Measurements from ENCODE around the gene CCL3.
"Not testable (repeated sequence)": the region's sequence is repeated elsewhere in the genome, so short reads cannot be mapped to it uniquely, and the experiment has no call there.

Gene CCL3

DNA sequence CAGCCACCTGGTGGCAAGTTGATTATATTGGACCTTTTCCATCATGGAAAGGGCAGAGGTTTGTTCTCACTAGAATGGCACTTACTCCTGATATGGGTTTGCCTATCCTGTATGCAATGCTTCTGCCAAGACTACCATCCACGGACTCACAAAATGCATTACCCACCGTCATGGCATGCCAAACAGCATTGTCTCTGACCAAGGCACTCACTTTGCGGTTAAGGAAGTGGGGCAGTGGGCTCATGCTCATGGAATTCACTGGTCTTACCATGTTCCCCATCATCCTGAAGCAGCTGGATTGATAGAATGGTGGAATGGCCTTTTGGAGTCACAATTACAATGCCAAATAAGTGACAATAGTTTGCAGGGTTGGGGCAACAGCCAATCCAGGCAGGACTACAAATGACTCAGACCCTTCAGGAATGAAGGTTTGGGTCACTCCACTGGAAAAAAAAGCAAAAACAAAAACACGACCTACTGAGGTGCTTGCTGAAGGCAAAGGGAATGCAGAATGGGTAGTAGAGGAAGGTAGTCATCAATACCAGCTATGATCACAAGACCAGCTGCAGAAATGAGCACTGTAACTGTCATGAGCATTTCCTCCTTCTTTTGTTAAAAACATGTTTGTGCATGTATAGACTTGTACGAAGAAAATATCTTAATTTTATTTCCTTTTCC lies 25.2 kb upstream of the CCL3 start:
- not testable (repeated sequence) for DNase-seq (ENCODE audit: low read depth)

DNA sequence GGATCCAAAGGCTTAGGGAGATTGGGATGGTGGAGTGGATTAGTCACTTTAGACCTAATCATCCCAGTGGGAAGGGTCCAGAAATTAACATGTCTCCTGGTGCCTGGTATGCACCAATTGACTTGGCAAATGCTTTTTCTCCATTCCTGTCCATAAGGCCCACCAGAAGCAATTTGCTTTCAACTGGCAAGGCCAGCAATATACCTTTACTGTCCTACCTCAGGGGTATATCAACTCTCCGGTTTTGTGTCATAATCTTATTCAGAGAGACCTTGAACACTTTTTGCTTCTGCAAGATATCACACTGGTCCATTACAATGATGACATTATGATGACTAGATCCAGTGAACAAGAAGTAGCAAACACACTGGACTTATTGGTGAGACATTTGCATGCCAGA lies 23.2 kb upstream of the CCL3 start:
- DNase-seq (ENCODE audit: low read depth) = not testable (repeated sequence)

DNA sequence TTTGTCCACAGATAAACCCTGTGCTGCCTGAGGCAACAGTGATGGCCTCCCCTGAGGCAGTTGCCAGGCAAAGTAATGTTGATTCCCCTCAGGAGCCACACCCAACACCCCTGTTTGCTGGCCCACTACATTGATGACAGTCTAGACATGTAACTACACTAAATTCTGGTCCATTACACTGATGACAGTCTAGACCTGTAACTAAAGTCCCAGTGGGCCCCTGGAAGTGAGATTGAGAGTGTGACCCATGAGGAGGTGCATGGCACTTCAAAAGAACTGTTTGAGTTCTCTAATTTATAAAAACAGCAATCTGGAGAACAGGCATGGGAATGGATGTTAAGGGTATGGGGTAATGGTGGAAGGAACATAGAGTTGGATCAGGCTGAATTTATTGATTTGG lies 22.6 kb upstream of the CCL3 start:
- DNase-seq (ENCODE audit: low read depth) = no peak

DNA sequence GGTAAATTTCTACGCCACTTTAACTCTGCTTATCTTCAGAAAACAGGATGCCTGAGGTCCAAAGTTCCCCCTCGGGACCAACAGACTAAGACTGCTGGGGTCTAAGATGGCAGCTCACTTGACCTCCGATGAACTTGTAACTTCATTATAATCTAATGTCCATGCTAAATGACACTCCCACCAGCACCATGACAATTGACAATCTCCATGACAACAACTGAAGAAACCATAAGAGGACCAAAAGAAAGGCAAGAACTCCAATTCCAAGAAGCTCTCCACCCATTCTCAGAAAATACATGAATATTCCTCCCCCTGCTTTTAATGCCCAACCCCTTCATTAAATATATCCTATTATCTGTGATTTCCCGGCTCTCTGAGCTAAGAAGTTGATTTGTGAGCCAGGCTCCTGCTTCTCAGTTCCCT lies 21.1 kb upstream of the CCL3 start:
- no peak for DNase-seq (ENCODE audit: low read depth)

DNA sequence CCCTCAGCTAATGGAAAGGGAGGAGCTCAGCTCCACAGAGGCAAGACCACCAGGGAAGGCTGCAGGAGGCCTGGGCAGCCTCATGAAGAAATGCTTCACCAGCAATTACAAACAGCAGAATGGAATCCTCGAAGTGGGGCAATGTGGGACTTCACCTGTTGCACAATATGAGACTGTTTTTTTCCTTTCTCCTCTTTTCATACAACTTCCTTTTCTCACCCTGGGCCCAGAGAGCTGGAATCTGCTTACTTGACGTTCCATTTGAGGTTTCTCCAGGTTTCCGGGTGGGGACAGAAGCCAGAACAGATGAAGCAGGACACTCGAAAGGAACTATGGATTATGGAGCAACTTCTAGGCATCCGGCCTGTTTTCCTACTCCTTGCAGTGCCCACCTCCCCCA lies 18.3 kb upstream of the CCL3 start:
- DNase-seq (ENCODE audit: low read depth) = not testable (repeated sequence)

DNA sequence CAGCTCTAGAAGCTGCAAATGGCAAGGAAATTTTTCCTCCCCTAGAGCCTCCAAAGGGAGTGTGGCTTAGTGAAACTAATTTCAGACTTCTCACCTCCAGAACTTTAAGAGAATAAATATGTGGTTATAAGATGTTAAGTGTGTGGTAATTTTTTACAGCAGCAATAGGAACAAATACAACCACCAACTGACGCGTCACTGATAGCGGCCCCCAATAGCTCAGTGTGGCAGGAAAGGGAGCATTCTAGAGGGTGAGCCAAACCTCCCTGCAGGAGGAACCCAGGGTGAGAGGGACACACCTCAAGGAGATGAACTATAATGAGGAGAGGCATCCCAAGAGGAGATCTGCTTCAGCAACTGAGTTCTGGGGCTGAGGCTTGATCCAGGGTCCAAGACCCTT lies 17.7 kb upstream of the CCL3 start:
- DNase-seq (ENCODE audit: low read depth) = no peak

DNA sequence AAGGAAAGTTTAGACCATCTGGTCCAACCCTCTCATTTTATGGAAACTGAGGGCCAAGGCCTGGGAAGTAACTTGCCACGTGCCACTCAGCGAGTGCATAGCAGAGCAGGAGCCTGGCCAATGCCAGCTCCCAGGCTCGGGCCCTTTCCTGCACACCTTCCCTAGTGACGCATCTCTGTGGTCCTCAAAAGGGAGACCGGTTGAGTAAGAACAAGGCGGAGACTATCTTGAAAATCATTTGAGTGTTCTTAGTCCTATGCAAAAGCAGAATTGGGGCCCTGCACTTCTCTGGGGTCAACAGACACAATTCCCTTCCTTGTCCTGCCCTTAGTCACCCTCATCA lies 16.5 kb upstream of the CCL3 start:
- no peak for DNase-seq (ENCODE audit: low read depth)

DNA sequence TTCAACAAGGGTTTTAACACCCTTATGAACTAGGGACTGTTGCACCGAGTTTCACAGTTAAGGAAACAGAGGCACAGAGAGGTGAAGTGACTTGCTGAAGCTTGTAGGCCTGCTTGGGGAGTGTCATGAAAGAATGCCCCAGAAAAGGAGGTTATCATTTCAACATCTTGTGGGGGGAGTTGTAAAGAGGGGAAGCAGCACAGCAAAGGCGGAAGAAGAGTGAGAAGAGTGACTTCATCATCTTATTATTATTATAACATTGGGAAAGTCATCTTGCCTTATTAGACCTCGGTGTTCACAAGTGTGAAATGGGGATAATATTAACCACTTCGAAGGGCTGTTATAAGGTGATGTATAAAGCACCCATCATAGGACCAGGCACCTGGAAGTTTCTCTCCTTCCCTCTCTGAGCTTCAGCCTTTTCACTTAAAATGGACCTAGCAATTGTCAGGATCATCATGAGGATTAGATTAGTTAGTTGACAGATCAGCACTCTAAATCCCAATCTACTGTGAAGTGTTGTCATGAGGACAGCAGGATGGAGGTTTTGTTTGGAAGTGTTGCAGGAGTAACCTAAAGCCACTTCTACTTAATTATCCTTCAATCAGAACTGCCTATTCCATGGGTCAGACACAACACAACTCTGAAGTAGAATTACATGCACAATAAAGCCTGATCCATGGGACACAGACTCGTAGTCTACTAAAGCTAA lies 16.0 kb upstream of the CCL3 start:
- no peak for DNase-seq (ENCODE audit: low read depth)

DNA sequence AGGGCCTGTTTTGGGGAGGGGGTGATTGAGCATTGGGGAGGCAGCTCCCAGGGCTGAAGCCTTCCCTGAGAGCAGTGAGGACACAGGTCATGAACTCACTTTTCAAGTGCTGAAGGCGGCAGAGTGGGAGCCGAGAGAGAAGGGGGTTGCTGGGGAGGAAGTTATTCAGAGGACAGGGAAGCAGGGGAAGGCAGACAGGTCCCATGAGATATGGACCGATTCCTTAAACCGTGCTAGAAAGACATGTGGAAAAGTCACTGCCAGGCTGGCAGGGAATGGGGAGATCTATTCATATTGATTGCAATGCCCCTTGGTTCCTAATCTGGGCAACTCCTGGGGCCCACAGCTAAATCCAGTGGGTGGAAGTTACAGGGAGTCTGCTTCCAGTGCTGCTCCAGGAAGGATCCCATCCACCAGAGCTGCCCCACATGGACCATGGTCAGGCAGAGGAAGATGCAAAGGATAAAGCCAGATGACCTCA lies 14.8 kb upstream of the CCL3 start:
- DNase-seq (ENCODE audit: low read depth) = no peak

DNA sequence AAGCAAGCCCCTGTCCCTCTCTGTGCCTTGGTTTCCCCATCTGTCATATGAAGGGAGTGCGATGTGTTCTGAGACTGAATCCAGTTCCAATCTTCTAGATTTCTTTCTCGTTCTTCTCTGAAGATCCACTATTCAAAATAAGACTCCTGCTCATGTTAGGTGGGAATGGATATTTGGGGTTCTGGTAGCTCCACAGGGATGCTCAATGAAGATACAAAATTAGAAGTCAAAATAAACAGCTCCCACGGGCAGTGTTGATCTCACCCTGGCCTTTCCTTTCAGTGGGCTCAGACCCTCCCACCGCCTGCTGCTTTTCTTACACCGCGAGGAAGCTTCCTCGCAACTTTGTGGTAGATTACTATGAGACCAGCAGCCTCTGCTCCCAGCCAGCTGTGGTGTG lies 14.3 kb upstream of the CCL3 start:
- not testable (repeated sequence) for DNase-seq (ENCODE audit: low read depth)

DNA sequence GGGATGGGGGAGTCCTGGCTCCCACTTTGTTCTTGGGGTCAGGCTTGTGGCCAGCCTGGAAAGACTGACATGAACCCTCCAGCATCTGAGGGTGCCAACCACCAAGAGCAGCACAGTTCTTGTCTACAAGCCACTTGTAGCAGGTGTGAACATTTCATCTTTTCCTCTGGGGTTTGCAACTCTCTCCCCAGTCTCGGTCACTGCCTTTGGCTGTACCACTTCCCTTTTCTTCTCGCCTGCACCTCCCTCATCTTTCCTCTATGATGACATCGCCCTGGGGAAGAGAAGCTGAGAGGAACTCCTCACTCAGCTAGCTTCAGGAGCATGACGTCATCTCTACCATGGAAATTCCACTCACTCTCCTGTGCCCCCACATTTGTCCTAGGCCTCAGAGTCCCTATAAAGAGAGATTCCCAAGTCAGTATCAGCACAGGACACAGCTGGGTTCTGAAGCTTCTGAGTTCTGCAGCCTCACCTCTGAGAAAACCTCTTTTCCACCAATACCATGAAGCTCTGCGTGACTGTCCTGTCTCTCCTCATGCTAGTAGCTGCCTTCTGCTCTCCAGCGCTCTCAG lies 13.5 kb upstream of the CCL3 start, which contains the start of gene CCL4:
Gene CCL4 (plus strand): TSS at position 427 of the 575 bp plus-strand sequence. CDS start 79 bp downstream, at position 506.
- not testable (repeated sequence) for DNase-seq (ENCODE audit: low read depth)

DNA sequence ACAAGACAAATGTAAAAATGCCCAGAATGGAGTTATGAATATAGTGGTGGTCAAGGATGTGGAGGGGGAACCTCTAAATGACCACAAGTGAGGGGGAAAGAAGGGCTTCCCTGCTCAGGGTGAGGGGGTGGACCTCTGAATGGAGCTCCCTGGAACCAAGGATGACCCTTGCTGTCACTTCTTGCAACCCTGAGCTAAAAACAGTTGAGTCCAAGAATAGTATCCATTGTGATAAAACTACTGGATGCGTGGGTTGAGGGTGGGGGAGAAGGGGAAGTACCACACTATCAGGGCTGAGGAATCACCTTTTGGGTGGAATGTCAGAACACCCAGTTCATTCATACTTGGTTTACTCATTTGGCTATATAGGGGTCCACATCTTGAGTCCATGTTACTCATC lies 9.1 kb upstream of the CCL3 start:
- not testable (repeated sequence) for DNase-seq (ENCODE audit: low read depth)

DNA sequence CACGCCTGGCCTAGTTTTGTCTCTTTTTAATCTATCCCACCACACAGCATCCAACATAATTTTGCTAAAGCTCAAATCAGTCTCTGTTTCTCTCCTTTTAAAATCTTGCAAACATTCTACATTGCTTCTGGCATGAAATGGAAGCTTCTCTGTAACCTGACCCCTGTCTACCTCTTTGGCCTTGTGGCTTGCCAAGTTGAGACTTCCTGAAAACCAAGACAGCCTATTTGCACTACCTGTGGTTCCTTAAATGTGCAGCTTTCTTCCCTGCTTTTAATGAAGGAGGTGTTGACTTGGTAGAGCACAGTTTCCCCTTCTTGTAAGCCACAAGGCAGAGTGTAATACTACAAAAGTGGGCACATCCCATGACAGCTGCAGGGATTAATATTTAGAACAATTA lies 6.0 kb upstream of the CCL3 start:
- no peak for DNase-seq (ENCODE audit: low read depth)

DNA sequence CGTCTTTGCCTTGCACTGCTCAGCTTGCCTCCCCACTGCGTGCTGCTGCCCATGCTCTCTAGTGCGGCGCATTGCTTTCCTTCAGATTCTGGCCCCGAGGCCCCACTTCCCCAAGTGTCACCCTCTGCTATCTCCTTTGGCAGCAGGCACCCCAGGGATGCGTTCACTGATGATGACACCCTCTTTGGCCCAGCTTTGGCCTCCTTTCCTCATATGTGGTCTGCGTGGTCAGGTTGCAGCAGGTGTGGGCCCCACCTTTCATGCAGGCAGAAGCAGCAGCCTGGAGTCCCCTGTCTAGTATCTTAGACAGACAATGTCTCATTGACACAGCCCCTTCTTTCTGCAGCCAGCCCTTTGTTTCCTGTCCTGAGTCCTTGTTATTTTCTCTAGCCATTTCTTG lies 4.8 kb upstream of the CCL3 start:
- no peak for DNase-seq (ENCODE audit: low read depth)

DNA sequence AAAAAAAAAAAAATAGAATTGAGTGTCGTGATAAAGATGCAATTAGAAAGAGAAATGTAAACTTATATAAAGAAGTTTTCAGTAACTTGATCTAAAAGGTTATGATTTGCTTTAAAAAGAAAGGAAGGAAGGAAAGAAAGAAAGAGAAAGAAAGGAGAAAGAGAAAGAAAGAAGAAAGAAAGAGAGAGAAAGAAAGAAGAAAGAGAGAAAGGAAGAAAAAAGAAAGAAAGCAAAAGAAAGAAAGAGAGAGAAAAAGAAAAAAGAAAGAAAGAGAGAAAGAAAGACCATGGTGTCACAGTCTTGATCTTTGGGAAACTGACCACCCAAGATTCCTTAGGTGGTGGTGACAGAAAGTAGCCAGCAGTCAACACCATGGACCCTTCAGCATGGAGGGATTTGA lies 4.3 kb upstream of the CCL3 start:
- no peak for DNase-seq (ENCODE audit: low read depth)

DNA sequence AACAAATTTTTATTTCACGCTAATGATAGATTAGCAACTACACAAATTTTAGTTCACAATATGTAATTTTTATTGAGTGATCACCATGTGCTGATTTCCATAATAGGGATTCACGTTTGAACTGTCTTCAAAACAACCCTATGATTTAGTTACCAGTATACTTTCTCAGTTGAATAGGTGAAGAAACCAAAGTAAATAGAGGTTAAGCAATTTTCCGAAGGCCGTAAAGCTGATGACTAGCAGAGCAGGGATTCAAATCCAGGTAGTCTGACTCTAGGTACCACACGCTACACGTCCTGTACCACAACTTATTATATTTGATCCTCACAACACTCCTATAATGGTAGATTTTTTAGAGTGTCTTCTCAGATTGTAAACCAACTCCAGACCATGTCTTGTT lies 2.8 kb upstream of the CCL3 start:
- not testable (repeated sequence) for DNase-seq (ENCODE audit: low read depth)

DNA sequence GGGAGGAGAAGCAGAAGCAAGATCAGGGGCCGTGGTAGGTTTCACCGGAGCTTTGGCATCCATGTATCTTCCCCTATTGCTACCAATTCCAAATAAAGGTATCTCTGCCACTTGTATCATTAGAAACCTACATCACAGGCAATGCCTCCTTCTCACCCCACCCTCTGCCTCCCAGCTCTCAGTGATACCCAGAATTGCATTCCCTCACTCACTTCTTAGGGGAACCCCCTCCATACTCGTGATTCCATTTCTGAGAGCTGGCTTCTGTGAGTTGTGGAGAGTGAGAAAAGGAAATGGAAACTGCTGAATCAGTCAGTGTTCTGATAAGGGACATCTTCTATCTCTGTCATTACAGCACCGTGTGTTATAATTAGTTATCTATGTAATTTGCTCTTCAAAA lies 2.3 kb upstream of the CCL3 start:
- DNase-seq (ENCODE audit: low read depth) = no peak

DNA sequence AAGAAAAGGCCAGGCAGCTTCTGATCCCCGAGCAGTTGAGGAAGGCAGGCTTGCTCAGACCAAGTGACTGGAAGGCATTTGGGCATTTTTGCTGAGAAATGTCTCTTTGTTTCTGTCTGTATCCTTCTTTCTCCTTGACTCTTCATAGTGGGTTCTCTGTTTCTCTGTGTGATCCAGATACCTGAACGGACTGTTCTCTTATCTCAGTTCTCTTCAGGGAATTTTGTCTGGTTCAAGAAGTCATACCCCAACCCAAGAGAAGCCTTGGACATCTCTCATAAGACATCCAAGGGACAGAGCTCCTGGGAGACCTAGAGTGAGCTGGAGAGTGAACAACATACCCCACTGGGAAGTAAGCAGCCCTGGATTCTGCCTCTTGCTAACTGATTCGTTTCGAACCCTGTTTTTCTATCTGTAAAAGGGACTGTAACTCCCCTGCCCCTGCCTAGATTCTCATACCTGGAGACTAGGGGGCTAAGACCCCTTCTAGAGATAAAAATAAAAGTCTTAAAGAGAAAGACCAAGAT lies 541 bp downstream of the CCL3 start:
- no peak for DNase-seq (ENCODE audit: low read depth)

DNA sequence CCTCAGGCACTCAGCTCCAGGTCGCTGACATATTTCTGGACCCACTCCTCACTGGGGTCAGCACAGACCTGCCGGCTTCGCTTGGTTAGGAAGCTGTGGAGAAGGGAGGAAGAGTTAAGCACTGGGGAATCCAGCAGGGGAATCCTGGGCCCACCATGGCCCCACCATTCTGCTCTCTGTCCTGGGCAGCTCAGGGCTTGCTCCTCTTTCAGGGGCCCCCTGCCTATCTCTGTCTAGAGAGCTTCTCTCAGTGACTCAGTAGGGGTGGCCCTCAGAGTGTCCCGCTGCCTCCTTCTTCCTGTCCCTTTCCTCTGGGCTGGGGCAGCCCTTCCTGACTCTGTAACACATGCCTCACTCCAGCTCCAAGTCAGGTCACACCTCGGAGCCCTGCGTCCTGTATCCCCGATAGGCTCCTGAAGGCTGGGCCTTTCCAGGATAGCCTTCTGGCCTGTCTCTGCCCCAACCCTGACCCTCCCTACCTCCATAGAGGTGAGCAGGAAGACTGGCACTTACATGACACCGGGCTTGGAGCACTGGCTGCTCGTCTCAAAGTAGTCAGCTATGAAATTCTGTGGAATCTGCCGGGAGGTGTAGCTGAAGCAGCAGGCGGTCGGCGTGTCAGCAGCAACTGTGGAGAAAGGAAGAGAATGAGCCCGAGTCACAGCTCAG lies 1.1 kb downstream of the CCL3 start:
- DNase-seq (ENCODE audit: low read depth) = no peak

DNA sequence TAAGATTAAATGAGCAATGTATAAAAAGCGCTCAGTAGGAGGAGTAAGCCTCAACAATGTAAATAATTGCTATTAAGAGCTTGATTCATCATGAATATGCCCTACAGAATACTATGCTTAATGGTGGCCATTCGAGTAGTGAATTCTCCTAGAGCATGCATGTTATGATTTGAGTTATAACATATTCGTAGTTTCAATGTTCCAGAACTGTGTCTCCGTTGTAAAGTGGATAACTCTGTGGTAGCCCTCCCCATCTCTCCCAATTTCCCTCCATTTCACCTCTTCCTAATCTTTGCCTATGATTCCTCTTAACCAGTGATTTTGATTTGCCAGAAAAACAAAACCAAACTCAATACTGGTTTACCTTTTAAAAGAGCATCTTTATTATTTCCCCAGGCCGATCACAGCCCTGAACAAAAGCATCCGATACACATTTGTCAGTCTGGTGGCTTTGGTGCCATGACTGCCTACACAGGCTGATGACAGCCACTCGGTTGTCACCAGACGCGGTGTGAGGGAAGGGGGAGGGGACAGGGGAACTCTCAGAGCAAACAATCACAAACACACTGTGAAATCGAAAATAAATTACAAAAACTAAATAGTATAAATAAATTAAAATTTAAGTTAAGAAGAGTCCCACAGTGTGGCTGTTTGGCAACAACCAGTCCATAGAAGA lies 1.9 kb downstream of the CCL3 start:
- not testable (repeated sequence) for DNase-seq (ENCODE audit: low read depth)

DNA sequence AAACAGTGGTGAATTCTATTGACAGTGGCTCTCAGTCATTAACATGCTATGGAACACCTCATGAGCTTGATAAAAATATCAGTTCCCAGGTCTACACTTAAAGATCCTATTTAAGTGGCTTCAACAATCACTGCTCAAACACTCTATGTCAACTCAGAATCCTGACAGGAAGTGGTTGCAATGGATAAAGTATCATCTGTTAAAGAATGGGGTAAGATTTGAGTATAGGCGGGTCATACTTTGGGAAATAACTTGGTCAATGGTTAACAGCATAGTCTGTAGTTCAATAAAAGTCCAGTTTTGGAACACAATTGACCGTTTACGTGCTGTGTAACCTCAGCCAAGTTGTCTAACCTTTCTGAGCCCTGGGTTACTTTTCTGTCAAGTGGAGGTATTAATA lies 2.5 kb downstream of the CCL3 start:
- DNase-seq (ENCODE audit: low read depth) = not testable (repeated sequence)

DNA sequence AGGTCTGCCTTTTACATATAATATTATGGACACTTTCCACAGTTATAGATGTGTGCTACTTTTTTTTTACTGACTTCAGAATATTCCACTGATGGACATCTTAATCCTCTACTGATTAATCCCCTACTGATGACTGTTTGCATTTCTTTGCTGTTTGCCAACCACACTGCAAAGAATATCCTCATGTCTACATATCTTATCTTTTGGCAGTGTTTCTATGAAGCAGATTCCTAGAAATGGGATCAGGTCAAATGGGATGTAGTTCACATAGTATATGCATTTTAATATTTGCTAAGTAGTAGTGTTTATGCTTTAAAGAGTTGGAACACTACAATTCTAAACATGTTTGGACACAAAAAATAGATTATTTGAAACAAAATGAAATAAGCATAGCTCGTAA lies 3.2 kb downstream of the CCL3 start:
- no peak for DNase-seq (ENCODE audit: low read depth)

Measured in stimulated activated CD8-positive, alpha-beta memory T cell treated with anti-CD3 and anti-CD28 coated beads, Interleukin-12 subunit alpha, Interleukin-12 subunit beta, amount 100 ng/mL, for 1 hour (primary cell).